NCI-H2196 (cell line): ENCODE data around the gene GBX1.

Source experiments
- DNase-seq: peaks from one replicate; lab custom pipeline; 2025; ENCODE audit not compliant: unreplicated experiment; lab: John Stamatoyannopoulos, UW

The GBX1 gene

GRCh38 chr7:151129117-151129959, 38.2 kb downstream of the GBX1 start:
- no peak for DNase-seq

DNA sequence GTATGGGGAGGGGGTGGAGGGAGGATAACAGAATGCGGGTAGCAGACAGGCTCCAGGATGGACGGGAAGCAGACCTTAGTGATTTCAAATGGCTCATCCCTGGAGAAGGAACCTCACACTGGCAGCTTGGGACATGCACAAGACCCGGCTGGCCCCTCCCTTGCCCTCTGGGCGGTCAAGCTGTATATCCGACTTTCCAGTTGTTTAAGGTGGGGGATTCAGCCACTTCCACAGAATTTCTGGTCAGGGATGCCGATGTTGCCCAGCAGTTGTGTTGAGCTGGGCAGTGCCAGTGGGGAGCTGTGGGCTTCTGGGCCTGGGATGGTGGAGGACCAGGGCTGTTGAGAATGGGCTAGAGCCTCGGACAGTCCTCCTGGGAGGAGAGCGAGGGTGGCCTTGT, 38.8 kb downstream of the GBX1 start:
- DNase-seq: no peak

GRCh38 chr7:151128144-151128543, 39.4 kb downstream of the GBX1 start:
- no peak for DNase-seq

DNA sequence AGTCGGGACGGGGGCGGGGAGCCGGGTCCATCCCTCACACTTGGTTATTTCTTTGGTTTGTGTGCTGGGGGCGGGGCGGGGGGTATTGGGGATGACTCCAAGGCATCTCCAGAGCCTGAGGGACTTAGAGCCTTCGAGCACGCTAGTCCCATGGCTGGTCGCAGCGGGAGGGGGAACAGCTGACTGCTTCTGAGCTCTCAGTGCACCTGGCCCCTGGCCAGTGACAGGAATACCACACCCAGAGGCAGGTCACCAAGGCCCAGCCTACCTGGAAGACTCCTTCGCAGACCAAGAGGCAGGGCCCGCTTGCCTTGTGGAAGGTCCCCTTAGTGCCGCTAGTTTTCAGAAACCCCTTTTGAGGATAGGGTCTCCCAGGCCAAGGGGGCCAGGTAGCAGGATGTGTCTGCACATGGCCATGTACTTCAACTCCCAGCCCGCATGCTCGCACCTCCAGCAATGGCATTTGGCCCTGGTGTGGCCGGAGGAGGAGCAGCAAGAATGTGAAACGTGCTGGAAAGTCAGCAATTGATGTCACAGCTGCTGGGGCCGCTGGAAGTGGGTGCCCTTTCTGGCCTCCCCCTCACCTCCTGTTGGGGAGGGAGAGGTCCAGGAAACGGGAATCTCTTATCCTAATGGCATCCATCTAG, 40.9 kb downstream of the GBX1 start:
- DNase-seq: no peak

DNA sequence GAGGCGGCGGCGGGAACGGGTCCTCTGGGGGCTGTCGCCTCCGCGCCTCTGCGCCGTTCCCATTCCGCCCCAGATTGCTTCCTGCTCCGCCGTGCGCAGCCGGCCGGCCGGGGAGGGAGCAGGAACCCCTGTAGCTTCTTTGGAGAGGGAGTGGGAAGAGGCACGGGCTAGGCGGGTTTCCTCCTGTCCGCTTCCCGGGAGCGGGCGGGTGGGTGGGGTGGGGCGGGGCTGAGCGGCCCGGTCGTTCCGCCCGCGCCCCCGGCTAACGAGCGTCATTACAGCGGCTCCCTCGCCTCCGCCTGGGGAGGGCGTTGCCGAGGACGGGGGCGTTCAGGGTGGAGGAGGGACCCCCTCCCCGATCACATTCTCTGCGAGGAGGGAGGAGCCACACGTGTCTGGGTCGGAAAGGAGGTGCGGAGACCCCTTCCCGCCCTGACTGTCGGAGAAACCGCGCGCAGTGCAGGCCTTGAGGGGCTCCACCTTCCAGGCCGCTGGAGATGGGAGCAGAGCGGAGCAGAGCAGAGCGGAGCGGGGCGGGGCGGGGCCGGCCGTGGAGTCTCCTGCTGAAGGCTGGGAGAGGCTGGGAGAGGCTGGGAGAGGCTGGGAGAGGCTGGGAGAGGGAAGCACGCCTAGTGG, 41.5 kb downstream of the GBX1 start:
- no peak for DNase-seq

DNA sequence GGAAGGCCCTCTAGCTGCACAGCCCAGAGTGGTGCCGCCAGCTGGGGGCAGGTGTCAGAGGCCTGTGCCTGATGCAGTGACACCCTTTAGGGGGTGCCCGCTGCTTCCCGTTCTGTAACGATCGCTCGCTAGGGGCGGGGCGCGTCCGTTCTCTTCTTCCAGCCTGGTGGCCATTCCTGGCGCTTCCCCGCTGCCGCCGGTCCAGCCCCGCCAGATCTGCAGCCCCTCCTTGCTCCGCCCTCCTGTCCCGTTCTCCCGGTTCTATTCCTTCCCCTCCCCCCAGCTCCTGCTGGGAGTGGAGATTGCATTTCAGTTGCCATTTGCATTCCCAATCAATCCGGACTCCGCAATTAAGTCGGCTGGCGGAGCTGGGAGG, 42.0 kb downstream of the GBX1 start:
- DNase-seq: no peak

GRCh38 chr7:151124899-151125399, 42.5 kb downstream of the GBX1 start:
- DNase-seq: no peak

DNA sequence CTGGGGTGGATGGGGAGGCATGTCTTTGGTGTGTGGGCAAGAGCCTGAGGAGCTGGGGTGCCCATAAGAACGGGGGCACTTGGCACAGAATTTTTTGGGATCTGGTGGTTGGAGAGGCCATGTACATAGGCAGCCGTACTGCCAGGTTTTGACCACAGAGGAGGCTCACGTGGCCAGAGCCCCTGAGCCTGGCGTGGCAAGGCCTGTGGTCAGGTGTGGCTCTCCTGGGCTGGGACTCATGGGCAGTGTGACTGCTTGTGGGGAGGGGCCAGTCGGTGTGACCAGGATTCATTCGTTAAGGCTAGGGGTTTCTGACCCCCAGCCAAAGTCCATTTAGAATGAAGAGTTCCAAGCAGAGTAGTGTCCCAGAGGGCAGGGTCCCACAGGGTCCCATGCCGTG, 43.0 kb downstream of the GBX1 start:
- DNase-seq: no peak

GRCh38 chr7:151123822-151124464, 43.6 kb downstream of the GBX1 start:
- DNase-seq: peak; percentile 46

DNA sequence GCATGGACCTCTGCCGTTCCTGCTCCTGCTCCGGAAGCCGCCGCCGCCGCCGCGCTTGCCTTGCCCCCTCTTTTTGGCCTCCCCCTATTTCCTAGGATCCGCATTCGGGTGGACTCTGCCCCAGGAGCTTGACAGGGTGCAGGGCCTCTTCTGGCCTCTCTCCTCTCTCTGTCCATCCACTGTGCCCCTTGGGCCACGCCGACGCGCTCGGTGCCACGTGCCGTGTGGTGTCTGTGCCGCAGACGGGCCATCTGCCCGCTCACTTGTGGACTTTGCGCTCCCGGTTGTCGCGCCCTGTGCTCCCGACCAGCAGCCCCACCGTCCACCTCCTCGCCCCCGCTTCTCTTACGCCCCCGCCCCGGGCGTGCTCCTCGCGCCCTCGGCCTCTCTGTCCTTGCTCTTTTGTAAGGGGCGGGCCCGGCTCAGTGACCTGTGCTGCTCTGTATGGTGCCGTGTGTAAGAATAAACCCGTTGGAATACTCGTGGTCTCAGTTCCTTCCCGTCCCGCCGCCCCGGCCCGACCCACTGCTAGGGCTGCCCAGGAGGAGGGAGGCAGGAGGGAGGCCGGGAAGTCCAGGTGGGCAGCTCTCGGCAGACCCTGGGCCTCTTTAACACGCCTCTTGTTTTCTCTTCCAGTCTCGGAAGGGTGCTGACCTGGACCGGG, 44.2 kb downstream of the GBX1 start:
- DNase-seq: no peak

- DNase-seq: no peak
Observed at GRCh38 chr7:151122796-151123157, 44.7 kb downstream of the GBX1 start.

DNA sequence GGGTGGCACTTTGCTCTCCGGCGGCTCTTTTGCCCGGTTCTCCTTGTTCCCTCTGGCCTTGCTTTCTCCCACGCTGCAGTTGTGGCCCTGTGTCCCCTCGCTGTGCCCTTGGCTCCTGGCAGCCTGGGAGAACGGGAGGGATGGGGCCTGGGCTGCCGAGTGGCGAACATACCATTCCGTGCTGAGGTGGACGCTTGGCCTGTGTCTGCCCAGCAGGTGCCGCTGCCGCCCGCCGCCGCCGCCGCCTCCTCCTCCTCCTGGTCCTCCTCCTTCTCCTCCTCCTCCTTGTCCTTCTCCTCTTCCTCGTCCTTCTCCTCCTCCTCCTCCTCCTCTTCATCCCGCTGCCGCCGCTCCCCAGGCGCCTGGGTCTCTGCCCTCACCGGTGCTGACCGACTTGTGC, 45.2 kb downstream of the GBX1 start:
- no peak for DNase-seq

GRCh38 chr7:151121380-151122170, 45.9 kb downstream of the GBX1 start:
- no peak for DNase-seq

DNA sequence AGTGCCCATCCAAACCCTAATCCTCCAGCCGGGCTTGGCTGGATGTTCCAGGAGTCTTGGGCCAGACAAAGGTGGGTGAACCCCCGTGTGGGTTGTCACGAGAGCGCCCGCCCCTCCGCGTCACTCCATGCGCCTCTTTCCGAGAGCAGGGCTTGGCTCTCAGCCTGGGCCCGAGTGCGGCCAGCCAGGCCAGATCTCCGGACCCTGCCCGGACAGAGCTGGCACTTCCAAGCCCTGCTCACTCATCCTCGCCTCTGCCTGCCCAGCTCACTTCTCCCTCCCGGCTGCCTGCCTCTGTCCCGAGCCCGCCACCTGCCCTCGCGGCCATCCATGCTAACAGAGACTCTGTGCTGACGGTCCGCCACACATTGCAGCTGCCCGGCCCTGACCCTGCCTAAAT, 46.6 kb downstream of the GBX1 start:
- no peak for DNase-seq

DNA sequence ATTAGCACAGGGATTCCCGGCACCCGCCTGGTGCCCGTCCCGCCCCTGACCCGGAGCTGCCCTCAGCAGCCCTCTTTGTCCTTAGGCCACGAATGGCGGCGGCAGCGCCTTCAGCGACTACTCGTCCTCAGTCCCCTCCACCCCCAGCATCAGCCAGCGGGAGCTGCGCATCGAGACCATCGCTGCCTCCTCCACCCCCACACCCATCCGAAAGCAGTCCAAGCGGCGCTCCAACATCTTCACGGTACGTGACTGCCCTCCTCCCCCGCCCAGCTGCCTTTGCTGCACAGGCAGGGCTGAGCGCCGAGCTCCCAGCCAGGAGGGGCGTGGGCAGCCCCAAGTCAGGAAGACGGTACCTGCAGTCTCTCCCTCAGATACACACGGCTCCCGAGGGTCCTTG, 47.6 kb downstream of the GBX1 start:
- DNase-seq: no peak

- no peak for DNase-seq
Observed at GRCh38 chr7:151119055-151119415, 48.5 kb downstream of the GBX1 start.

- no peak for DNase-seq
Observed at GRCh38 chr7:151118108-151119054, 49.1 kb downstream of the GBX1 start.

- DNase-seq: no peak
Observed at GRCh38 chr7:151117565-151117964, 49.9 kb downstream of the GBX1 start.
